Mesenchymal stem cell (in vitro differentiated cells and primary cell): Measurements from ENCODE around the gene GRAMD1B.

Source experiments
- DNase-seq: peaks from one replicate; pipeline ENCODE4 v3.0.0-alpha.2; 2013
- H2AFZ ChIP-seq: one replicate; pipeline ENCODE4 v1.6.1; 2013; ENCODE audit warnings: low read depth, mild to moderate bottlenecking, control low read depth, inconsistent platforms, low read length, moderate library complexity
- H2AK5ac ChIP-seq: 2 replicates; pipeline ENCODE4 v1.6.1; 2013; ENCODE audit warnings: low read length, moderate library complexity, mild to moderate bottlenecking, inconsistent platforms; ENCODE audit not compliant: severe bottlenecking
- H2BK120ac ChIP-seq: one replicate; pipeline ENCODE4 v1.6.1; 2013; ENCODE audit warnings: low read depth, mild to moderate bottlenecking, inconsistent platforms, low read length, moderate library complexity
- H2BK12ac ChIP-seq, 2 experiments: one replicate each; pipeline ENCODE4 v1.6.1; 2013; ENCODE audit warnings: inconsistent platforms in 2 of 2, low read length in 2 of 2, mild to moderate bottlenecking in 2 of 2, moderate library complexity in 2 of 2, control low read depth in 1 of 2
- H2BK15ac ChIP-seq: one replicate; pipeline ENCODE4 v1.6.1; 2013; ENCODE audit warnings: mild to moderate bottlenecking, low read depth, inconsistent platforms; ENCODE audit not compliant: poor library complexity, severe bottlenecking
- H2BK5ac ChIP-seq: 2 replicates; pipeline ENCODE4 v1.6.1; 2013; ENCODE audit warnings: low read depth, mild to moderate bottlenecking, low read length, control low read depth, inconsistent platforms; ENCODE audit not compliant: poor library complexity, severe bottlenecking
- H3K14ac ChIP-seq, 2 experiments: one replicate each; pipeline ENCODE4 v1.6.1; 2013; ENCODE audit warnings: inconsistent platforms in 2 of 2, low read length in 2 of 2, control low read depth in 1 of 2, mild to moderate bottlenecking in 1 of 2, moderate library complexity in 1 of 2
- H3K18ac ChIP-seq, 2 experiments: one replicate each; pipeline ENCODE4 v1.6.1; 2013; ENCODE audit warnings: inconsistent platforms in 2 of 2, low read length in 2 of 2, control low read depth in 1 of 2, low read depth in 1 of 2, mild to moderate bottlenecking in 1 of 2
- H3K23ac ChIP-seq, 2 experiments: one replicate each; pipeline ENCODE4 v1.6.1; 2013; ENCODE audit warnings: inconsistent platforms in 2 of 2, low read length in 2 of 2, mild to moderate bottlenecking in 2 of 2, moderate library complexity in 2 of 2, control low read depth in 1 of 2
- H3K27ac ChIP-seq: 2 replicates; pipeline ENCODE4 v1.5.1; 2013; ENCODE audit warnings: mild to moderate bottlenecking, moderate library complexity, low read length, control low read depth, inconsistent platforms; ENCODE audit not compliant: poor library complexity, severe bottlenecking
- H3K27me3 ChIP-seq, 2 experiments: 2 replicates each; pipeline versions ENCODE4 v1.6.1 to v1.7.0; 2013; ENCODE audit warnings: low read length in 2 of 2, mild to moderate bottlenecking in 2 of 2, moderate library complexity in 2 of 2, control low read depth in 1 of 2, inconsistent platforms in 1 of 2; ENCODE audit not compliant: control insufficient read depth in 1 of 2, insufficient read depth in 1 of 2
- H3K36me3 ChIP-seq, 2 experiments: 2 replicates each; pipeline versions ENCODE4 v1.6.1 to v1.7.0; 2013; ENCODE audit warnings: low read length in 2 of 2, control low read depth in 1 of 2, inconsistent platforms in 1 of 2, low read depth in 1 of 2, mild to moderate bottlenecking in 1 of 2; ENCODE audit not compliant: insufficient read depth in 2 of 2, control insufficient read depth in 1 of 2
- H3K4ac ChIP-seq, 2 experiments: one replicate each; pipeline ENCODE4 v1.6.1; 2013; ENCODE audit warnings: inconsistent platforms in 2 of 2, low read length in 2 of 2, mild to moderate bottlenecking in 2 of 2, moderate library complexity in 2 of 2, control low read depth in 1 of 2, low read depth in 1 of 2
- H3K4me1 ChIP-seq: 2 replicates; pipeline ENCODE4 v1.6.1; 2013; ENCODE audit warnings: low read depth, low read length, control low read depth; ENCODE audit not compliant: control insufficient read depth, insufficient read depth
- H3K4me2 ChIP-seq: 2 replicates; pipeline ENCODE4 v1.6.1; 2013; ENCODE audit warnings: low read length, mild to moderate bottlenecking, inconsistent platforms; ENCODE audit not compliant: poor library complexity, severe bottlenecking
- H3K4me3 ChIP-seq, 2 experiments: 2 replicates each; pipeline versions ENCODE4 v1.5.1 to v1.7.0; 2013; ENCODE audit warnings: low read length in 2 of 2, mild to moderate bottlenecking in 2 of 2, control low read depth in 1 of 2, low read depth in 1 of 2; ENCODE audit not compliant: insufficient read depth in 1 of 2
- H3K79me1 ChIP-seq: replicated peaks from 2 replicates; pipeline ENCODE4 v1.6.1; 2013; ENCODE audit warnings: mild to moderate bottlenecking, control low read depth, low read length, inconsistent platforms; ENCODE audit not compliant: poor library complexity, severe bottlenecking
- H3K9ac ChIP-seq: 2 replicates; pipeline ENCODE4 v1.7.0; 2013; ENCODE audit warnings: mild to moderate bottlenecking, low read length, moderate library complexity
- H3K9me3 ChIP-seq: 2 replicates; pipeline ENCODE4 v1.7.0; 2013; ENCODE audit warnings: mild to moderate bottlenecking, low read length; ENCODE audit not compliant: control insufficient read depth
- H4K8ac ChIP-seq: one replicate; pipeline ENCODE4 v1.6.1; 2013; ENCODE audit warnings: inconsistent platforms, mild to moderate bottlenecking, low read length, moderate library complexity
- H4K91ac ChIP-seq: one replicate; pipeline ENCODE4 v1.6.1; 2013; ENCODE audit warnings: mild to moderate bottlenecking, low read length, inconsistent platforms
- WGBS: methylation state at CpG from one replicate; pipeline ENCODE4 v1.1.7; 2013; ENCODE audit warnings: mixed read lengths; 5-methylcytosine and 5-hydroxymethylcytosine counted together

The GRAMD1B gene

DNA sequence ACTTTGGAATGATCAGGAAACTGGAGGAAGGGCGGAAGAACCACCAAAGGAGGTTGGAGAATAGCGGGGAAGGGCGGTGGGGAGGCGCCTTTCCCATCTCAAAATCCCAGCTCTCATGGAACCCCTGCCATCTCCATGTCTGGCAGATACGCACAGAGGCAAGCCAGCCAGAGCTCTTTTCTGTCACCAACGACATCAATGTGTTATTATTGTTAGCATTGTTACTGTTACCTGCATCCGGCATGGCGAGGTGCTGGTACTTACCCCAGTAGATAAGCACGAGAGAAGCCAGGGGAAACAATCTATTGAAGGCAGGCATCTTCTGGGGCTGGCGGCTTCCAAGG lies 223.4 kb downstream of the GRAMD1B start:
- no peak overlapping the region for H2AFZ ChIP-seq
- no peak overlapping the region for H3K18ac ChIP-seq
- H3K9ac ChIP-seq: no peak overlapping the region
- H3K79me1 ChIP-seq: no peaks in the 10 kb centered on the region
- H3K4ac ChIP-seq: no peak overlapping the region
- peaks cover 15% of the 10 kb centered on the region for H3K4me1 ChIP-seq
- H3K14ac ChIP-seq: no peak overlapping the region
- no peak overlapping the region for H3K23ac ChIP-seq
- H3K36me3 ChIP-seq: no peaks in the 10 kb centered on the region
- no peak overlapping the region for H2BK5ac ChIP-seq
- H3K4me2 ChIP-seq: peak overlapping the region; percentile 100
- DNase-seq: no peak
- no peak overlapping the region for H2BK12ac ChIP-seq
- peak overlapping the region in 1 of 2 experiments; percentile 80 for H3K4me3 ChIP-seq
- WGBS: 23% methylated on average over 9 of the region's 10 CpGs
- H3K9me3 ChIP-seq: no peaks in the 10 kb centered on the region
- no peak overlapping the region for H4K91ac ChIP-seq
- no peak overlapping the region for H2AK5ac ChIP-seq
- H2BK120ac ChIP-seq: no peak overlapping the region
- H3K27ac ChIP-seq: no peak overlapping the region
- no peak overlapping the region for H4K8ac ChIP-seq
- H3K27me3 ChIP-seq: peaks cover 19 to 69% of the 10 kb centered on the region in 2 experiments
- no peak overlapping the region for H2BK15ac ChIP-seq

DNA sequence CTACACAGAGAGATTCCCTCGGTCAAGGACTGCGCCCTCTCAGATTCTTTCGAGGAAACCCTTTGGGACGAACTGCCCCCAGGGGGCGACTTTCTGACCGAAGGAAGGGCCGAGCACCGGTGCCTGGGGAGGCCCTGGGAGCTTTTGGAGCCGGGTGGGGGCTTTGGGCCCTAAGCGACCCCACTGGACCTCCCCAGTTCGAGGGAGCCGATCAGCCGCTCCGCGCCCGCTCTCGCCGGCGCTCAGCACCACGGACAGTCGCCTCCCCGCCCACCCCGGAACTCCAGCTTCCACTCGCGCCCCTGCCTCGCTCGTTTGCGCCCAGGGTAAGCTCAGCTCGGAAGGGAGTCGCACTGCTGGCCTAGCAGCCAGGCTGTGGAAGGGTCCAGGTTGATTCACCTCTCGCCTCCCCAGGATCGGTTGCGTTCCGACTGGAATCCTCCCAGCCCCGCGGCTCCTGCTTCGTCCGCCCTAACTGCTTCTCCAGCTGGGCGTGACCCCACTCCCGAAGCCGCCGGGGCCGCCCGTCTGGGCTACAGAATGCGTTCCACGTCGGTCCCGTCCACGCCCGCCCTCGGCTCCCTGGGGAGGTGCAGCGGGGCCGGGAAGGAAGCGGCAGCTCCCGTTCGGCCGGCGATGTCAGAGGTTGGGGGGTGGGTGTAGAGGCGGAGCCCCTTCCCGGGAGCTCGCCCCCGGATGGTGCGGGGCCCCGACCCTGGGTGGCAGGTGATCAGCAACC lies 223.9 kb downstream of the GRAMD1B start:
- H3K79me1 ChIP-seq: no peaks in the 10 kb centered on the region
- no peak overlapping the region for H2BK5ac ChIP-seq
- no peak overlapping the region for H4K8ac ChIP-seq
- H3K4me2 ChIP-seq: peak overlapping the region; percentile 100
- no peaks in the 10 kb centered on the region for H3K9me3 ChIP-seq
- H2AK5ac ChIP-seq: no peak overlapping the region
- no peak overlapping the region for H2BK120ac ChIP-seq
- H3K4me1 ChIP-seq: peaks cover 15% of the 10 kb centered on the region
- H3K4me3 ChIP-seq: peak overlapping the region; percentile 62 to 80
- H3K14ac ChIP-seq: no peak overlapping the region
- H2BK12ac ChIP-seq: no peak overlapping the region
- no peak overlapping the region for H3K18ac ChIP-seq
- no peak overlapping the region for H3K27ac ChIP-seq
- H3K9ac ChIP-seq: no peak overlapping the region
- peaks cover 15 to 70% of the 10 kb centered on the region in 2 experiments for H3K27me3 ChIP-seq
- 1% methylated on average over 49 of the region's 64 CpGs for WGBS
- peak overlapping the region; percentile 93 for H2AFZ ChIP-seq
- no peak overlapping the region for H4K91ac ChIP-seq
- H3K4ac ChIP-seq: no peak overlapping the region
- peak; percentile 60 for DNase-seq
- no peak overlapping the region for H2BK15ac ChIP-seq
- H3K36me3 ChIP-seq: no peaks in the 10 kb centered on the region
- no peak overlapping the region for H3K23ac ChIP-seq

DNA sequence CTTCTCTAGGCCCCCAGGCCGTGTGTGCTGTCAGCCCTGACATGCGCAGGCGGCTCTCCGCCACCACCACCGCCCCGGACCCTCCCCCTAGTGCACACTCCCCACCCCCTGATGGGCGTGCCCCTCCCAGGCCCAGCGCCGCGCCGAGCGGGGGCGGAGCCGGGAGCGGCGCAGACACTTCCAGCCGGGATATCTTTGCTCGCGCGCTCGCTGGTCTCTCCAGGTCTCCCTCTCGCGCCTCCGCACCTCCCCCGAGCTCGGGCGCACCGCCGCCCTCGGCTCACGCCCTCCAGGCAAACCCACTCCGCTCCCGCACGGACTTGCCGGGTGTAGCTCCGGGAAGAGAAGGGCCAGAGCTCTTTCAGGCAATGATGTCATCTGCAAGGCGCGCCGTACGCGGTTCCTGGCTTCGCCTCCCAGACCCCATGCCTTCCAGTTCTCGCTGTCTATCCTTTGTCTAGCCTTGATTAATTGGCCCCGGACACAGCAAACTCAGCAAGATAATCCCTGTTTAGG lies 224.6 kb downstream of the GRAMD1B start, which contains the start of gene SCN3B:
TSS of gene SCN3B (minus strand) at position 59 of the 516 bp plus-strand sequence. CDS start 823 bp downstream, outside the sequence.
- Histone ChIP-seq H2AFZ (peak within 1 kb of the TSS; percentile 93), H3K36me3 (no peaks in the 10 kb centered on the region), H2BK15ac (no peak within 1 kb of the TSS), H4K8ac (no peak within 1 kb of the TSS), H3K9ac (peak within 1 kb of the TSS; percentile 67), H2BK12ac (no peak within 1 kb of the TSS), H2BK5ac (no peak within 1 kb of the TSS), H4K91ac (no peak within 1 kb of the TSS), H3K79me1 (no peaks in the 10 kb centered on the region), H3K4ac (no peak within 1 kb of the TSS), H3K14ac (no peak within 1 kb of the TSS), H3K27me3 (peaks cover 21 to 72% of the 10 kb centered on the region in 2 experiments), H3K4me1 (peaks cover 15% of the 10 kb centered on the region), H3K4me3 (peak within 1 kb of the TSS; percentile 62 to 80), H2AK5ac (no peak within 1 kb of the TSS), H3K18ac (no peak within 1 kb of the TSS), H2BK120ac (no peak within 1 kb of the TSS), H3K4me2 (peak within 1 kb of the TSS; percentile 100), H3K27ac (no peak within 1 kb of the TSS), H3K23ac (no peak within 1 kb of the TSS), H3K9me3 (no peaks in the 10 kb centered on the region)
- DNase-seq: peak; percentile 68
- WGBS: 0% methylated on average over 37 of the region's 44 CpGs

DNA sequence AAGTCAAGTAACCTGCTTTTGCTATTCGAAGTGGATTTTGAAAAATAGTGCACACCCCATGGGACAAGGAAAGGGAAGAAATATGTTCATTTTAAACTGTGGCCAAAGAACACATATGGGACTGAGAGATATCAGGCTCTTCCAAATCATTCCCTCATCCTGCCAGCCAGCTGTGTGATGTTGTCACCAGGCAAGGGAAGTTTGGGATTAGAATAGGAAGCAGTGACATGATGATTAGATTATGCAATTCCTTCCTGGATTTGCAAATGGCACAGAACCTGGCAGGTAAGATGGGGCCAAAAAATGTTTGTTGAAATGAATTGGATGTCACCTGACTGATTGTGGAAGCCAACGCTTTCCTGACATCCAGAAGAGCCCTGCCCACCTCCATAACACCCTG lies 229.2 kb downstream of the GRAMD1B start:
- H3K14ac ChIP-seq: no peak overlapping the region
- H3K27me3 ChIP-seq: peaks cover 6 to 49% of the 10 kb centered on the region in 2 experiments
- peaks cover 6% of the 10 kb centered on the region for H3K4me1 ChIP-seq
- no peak overlapping the region for H3K4me3 ChIP-seq
- H2AK5ac ChIP-seq: no peak overlapping the region
- no peaks in the 10 kb centered on the region for H3K36me3 ChIP-seq
- H3K18ac ChIP-seq: no peak overlapping the region
- no peak overlapping the region for H2BK15ac ChIP-seq
- DNase-seq: no peak
- 28% methylated on average over 2 of the region's 2 CpGs for whole genome bisulfite sequencing
- peak overlapping the region in 1 of 2 experiments; percentile 5 for H3K23ac ChIP-seq
- H4K91ac ChIP-seq: no peak overlapping the region
- H3K79me1 ChIP-seq: no peaks in the 10 kb centered on the region
- no peak overlapping the region for H3K4me2 ChIP-seq
- no peak overlapping the region for H2BK12ac ChIP-seq
- H3K9me3 ChIP-seq: no peaks in the 10 kb centered on the region
- no peak overlapping the region for H3K9ac ChIP-seq
- H4K8ac ChIP-seq: no peak overlapping the region
- no peak overlapping the region for H2BK120ac ChIP-seq
- H2BK5ac ChIP-seq: no peak overlapping the region
- H3K27ac ChIP-seq: no peak overlapping the region
- no peak overlapping the region for H2AFZ ChIP-seq
- no peak overlapping the region for H3K4ac ChIP-seq
